GM18873 (cell line): ENCODE data around the gene REXO2.

ENCODE experiments used
- ATAC-seq: cut with Tn5 transposase; IDR thresholded peaks from one replicate; pipeline ENCODE4 v1.9.1; 2021; ENCODE audit warnings: mild to moderate bottlenecking, moderate library complexity, moderate number of reproducible peaks; ENCODE audit not compliant: unreplicated experiment, low FRiP score

The REXO2 gene

DNA sequence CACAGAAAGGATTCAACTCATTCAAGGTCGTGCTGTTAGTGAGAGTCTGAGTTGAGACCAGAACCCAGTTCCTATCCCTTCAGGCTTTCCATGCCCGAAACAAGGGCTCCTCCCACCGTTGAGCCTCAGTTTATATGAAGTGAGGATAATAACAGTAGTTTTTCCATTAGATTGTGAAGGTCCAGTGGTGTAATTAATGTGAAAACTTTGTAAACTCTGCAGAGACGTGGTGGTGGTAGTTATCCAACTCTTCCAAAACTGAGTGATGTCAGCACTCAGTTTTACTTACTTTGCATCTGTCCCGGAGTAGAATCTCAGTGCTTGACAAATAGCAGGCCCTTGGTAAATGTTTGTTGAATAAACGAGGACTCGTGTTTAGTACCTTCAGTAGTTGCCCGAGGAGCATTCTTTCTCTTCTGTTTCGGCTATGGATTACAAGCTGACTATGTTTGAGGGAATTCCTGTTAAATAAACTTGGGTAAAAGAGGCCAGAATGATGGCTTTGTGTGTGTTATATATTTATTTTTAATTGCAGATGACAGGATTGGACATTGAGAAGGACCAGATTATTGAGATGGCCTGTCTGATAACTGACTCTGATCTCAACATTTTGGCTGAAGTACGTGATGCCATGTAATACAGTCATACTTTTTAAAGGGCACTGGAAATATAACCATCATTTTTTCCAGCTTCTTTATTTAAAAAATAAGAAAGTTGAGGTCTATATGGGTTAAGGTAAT, 1.0 kb downstream of the REXO2 start:
- ATAC-seq: no peak

GRCh38 chr11:114440971-114441763, 1.9 kb downstream of the REXO2 start:
- ATAC-seq: no peak

- ATAC-seq: no peak
Observed at GRCh38 chr11:114441921-114442320, 2.7 kb downstream of the REXO2 start.

- ATAC-seq: no peak
Observed at GRCh38 chr11:114442536-114442935, 3.3 kb downstream of the REXO2 start.

GRCh38 chr11:114447444-114447843, 8.2 kb downstream of the REXO2 start:
- ATAC-seq: no peak

DNA sequence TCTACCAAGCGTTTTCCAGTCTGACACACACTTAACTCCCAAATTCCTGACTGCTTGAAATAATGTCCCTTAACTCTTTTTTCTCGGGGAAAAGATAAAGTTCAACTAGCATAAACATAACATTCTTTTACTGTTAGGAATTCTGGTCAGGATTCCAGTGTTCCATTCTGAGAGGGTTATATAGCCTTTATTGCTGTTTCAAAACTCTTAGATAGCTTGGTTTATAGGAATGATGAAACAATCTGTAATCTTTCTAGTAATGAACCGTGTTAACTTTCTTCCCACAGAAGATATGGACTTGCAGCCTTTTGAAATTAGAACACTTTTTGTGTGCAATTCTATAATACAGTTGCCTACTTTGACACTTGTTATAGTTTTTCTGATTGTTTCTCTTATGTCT, 8.6 kb downstream of the REXO2 start:
- no peak for ATAC-seq

DNA sequence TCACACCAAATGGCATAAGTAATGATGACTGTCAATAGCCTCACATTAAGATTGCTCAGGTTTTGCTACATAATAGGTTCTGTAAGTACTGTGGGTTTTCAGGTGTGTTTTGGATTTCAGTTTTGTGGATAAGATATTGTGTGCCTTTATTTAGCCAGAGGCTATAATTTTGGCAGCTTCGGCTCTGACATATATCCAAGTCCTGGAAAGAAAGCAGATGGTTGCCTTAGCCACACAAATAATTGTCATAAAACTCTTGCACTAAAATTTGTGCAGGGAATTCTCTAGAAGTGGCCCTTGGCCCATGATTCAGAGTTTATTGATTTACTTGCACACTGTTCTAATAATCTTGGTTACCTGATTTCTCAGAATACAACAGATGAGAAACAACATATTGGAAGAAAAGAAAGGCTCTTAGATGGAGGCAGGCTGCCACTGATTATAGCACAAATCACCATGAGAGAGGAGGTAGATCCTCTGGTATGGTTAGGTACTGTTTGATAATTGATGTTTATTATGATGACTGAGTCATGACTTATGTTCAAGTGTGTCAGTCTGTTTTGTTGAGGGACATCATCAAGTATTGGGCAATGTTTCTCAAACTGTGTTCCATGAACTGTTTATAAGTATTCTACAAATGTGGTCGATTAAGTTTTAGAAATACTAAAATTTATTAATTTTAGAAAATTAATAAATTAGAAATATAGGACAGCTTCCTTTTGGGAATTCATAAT, 9.6 kb downstream of the REXO2 start:
- ATAC-seq: no peak

DNA sequence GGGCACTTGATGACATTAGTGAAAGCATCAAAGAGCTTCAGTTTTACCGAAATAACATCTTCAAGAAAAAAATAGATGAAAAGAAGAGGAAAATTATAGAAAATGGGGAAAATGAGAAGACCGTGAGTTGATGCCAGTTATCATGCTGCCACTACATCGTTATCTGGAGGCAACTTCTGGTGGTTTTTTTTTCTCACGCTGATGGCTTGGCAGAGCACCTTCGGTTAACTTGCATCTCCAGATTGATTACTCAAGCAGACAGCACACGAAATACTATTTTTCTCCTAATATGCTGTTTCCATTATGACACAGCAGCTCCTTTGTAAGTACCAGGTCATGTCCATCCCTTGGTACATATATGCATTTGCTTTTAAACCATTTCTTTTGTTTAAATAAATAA, 10.6 kb downstream of the REXO2 start:
- ATAC-seq: no peak

GRCh38 chr11:114452399-114452798, 13.1 kb downstream of the REXO2 start:
- ATAC-seq: no peak

DNA sequence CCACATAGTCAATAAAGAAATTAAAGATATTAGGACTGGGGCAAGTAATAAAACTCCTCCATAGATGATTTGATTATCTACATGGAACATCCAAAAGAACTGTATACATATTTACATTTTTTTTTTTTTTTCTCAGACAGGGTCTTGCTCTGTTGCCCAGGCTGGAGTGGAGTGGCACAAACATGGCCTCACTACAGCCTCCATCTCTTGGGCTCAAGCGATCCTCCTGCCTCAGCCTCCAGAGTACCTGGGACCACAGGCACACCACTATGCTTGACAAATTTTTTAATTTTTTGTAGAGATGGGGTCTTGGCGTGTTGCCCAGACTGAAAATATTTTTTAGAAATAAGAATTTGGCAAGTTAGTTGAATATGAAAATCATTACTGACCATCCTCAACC, 24.7 kb downstream of the REXO2 start:
- no peak for ATAC-seq

- ATAC-seq: no peak
Observed at GRCh38 chr11:114466742-114467141, 27.5 kb downstream of the REXO2 start.

- ATAC-seq: no peak
Observed at GRCh38 chr11:114472661-114473060, 33.4 kb downstream of the REXO2 start.

- no peak for ATAC-seq
Observed at GRCh38 chr11:114478001-114478410, 38.7 kb downstream of the REXO2 start.

- no peak for ATAC-seq
Observed at GRCh38 chr11:114478768-114479167, 39.5 kb downstream of the REXO2 start.

GRCh38 chr11:114479331-114479730, 40.1 kb downstream of the REXO2 start:
- no peak for ATAC-seq

- ATAC-seq: no peak
Observed at GRCh38 chr11:114482114-114482513, 42.8 kb downstream of the REXO2 start.

- no peak for ATAC-seq
Observed at GRCh38 chr11:114483929-114484328, 44.7 kb downstream of the REXO2 start.

DNA sequence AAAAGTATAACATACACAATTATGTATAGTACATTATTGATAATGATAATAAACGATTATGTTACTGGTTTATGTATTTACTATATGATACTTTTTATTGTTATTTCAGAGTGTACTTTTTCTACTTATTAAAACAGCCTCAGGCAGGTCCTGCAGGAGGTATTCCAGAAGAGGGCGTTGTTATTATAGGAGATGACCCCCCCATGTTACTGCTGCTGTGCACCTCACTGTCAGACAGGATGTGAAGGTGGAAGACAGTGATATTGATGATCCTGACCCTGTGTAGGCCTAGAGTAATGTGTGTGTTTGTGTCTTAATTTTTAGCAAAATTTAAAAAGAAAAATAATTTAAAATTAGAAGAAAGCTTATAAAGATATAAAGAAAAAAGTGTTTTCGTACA, 57.6 kb downstream of the REXO2 start:
- ATAC-seq: no peak

DNA sequence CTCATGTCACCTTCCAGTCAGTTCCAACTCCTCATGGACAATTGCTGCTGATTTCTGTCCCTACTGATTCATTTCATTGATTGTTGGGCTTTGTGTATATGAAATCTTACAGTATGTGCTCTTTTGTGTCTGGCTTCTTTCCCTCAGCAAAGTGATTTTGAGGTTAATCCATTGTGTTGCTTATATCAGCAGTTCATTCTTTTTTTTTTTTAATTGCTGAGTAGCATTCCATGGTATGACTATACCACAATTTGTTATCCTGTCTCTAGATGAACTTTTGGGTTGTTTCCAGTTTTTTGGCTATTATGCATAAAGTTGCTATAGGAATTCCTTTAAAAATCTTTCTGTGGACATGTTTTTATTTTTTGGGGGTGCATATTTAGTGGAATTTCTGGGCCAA, 60.5 kb downstream of the REXO2 start:
- no peak for ATAC-seq
